WERI-Rb-1 (cell line): ENCODE data around the gene WDPCP.

ENCODE experiments used
- DNase-seq: peaks from one replicate; pipeline ENCODE4 v3.0.0-alpha.2; 2020
- H3K27ac ChIP-seq: fragments of 250-450 bp; sonication (Bioruptor Pico); 2 replicates; pipeline ENCODE4 v1.5.1; 2020; ENCODE audit warnings: mild to moderate bottlenecking, moderate library complexity
- H3K27me3 ChIP-seq: fragments of 250-450 bp; sonication (Bioruptor Pico); 2 replicates; pipeline ENCODE4 v1.5.1; 2021; ENCODE audit warnings: mild to moderate bottlenecking, low read depth, moderate library complexity; ENCODE audit not compliant: insufficient read depth, severe bottlenecking
- H3K36me3 ChIP-seq: fragments of 250-450 bp; sonication (Bioruptor Pico); 2 replicates; pipeline ENCODE4 v1.5.1; 2020; ENCODE audit warnings: mild to moderate bottlenecking, moderate library complexity
- H3K4me3 ChIP-seq: 2 replicates; pipeline ENCODE4 v1.5.1; 2011; ENCODE audit warnings: low read depth, mild to moderate bottlenecking, control low read depth, low read length
- H3K9me3 ChIP-seq: fragments of 250-450 bp; sonication (Bioruptor Pico); 2 replicates; pipeline ENCODE4 v1.5.1; 2021; ENCODE audit warnings: mild to moderate bottlenecking, moderate library complexity; ENCODE audit not compliant: severe bottlenecking
- CTCF ChIP-seq: IDR thresholded peaks from 2 replicates; pipeline ENCODE4 v1.5.1; 2011; ENCODE audit warnings: low read depth, mild to moderate bottlenecking, control low read depth, inconsistent platforms, low read length

WDPCP gene

GRCh38 chr2:63514781-63515180 is 73.5 kb downstream of the WDPCP start:
- no peak overlapping the region for H3K27ac ChIP-seq
- no peak for TF ChIP-seq CTCF
- no peak for DNase-seq
- no peaks in the 10 kb centered on the region for H3K36me3 ChIP-seq
- no peaks in the 10 kb centered on the region for H3K9me3 ChIP-seq
- H3K27me3 ChIP-seq = no peaks in the 10 kb centered on the region
- H3K4me3 ChIP-seq = no peak overlapping the region

- Histone ChIP-seq H3K27me3 (no peaks in the 10 kb centered on the region), H3K27ac (no peak overlapping the region), H3K4me3 (no peak overlapping the region), H3K9me3 (no peaks in the 10 kb centered on the region), H3K36me3 (no peaks in the 10 kb centered on the region)
- no peak for TF ChIP-seq CTCF
- no peak for DNase-seq
Observed at GRCh38 chr2:63514237-63514716, 74.0 kb downstream of the WDPCP start.

- no peak overlapping the region for H3K4me3 ChIP-seq
Observed at GRCh38 chr2:63506320-63506719, 82.0 kb downstream of the WDPCP start.

GRCh38 chr2:63503818-63504217 is 84.5 kb downstream of the WDPCP start:
- Histone ChIP-seq H3K27ac (no peak overlapping the region), H3K27me3 (no peaks in the 10 kb centered on the region), H3K36me3 (no peaks in the 10 kb centered on the region), H3K9me3 (no peaks in the 10 kb centered on the region), H3K4me3 (no peak overlapping the region)
- no peak for DNase-seq
- TF ChIP-seq CTCF = no peak

More at GRCh38 chr2:63506320-63506719, 82.0 kb downstream of the WDPCP start:
- no peaks in the 10 kb centered on the region for H3K36me3 ChIP-seq
- no peak overlapping the region for H3K27ac ChIP-seq
- H3K9me3 ChIP-seq = no peaks in the 10 kb centered on the region
- TF ChIP-seq CTCF = no peak
- H3K27me3 ChIP-seq = no peaks in the 10 kb centered on the region
- no peak for DNase-seq

- Histone ChIP-seq H3K4me3 (no peak overlapping the region), H3K27me3 (no peaks in the 10 kb centered on the region), H3K27ac (no peak overlapping the region), H3K9me3 (no peaks in the 10 kb centered on the region), H3K36me3 (no peaks in the 10 kb centered on the region)
- no peak for TF ChIP-seq CTCF
- DNase-seq = no peak
Observed at GRCh38 chr2:63500398-63500797, 87.9 kb downstream of the WDPCP start.

- no peaks in the 10 kb centered on the region for H3K27me3 ChIP-seq
- no peak for TF ChIP-seq CTCF
- H3K27ac ChIP-seq = no peak overlapping the region
- H3K9me3 ChIP-seq = no peaks in the 10 kb centered on the region
- H3K36me3 ChIP-seq = no peaks in the 10 kb centered on the region
- no peak overlapping the region for H3K4me3 ChIP-seq
- no peak for DNase-seq
Observed at GRCh38 chr2:63497576-63497975, 90.7 kb downstream of the WDPCP start.
